ENCODE results near the gene ZFYVE1.
A peak's percentile ranks its signal among the peaks of the same experiment; 100 is the strongest.
"Not testable (repeated sequence)": the region's sequence is repeated elsewhere in the genome, so short reads cannot be mapped to it uniquely, and the experiment has no call there.

Gene ZFYVE1

DNA sequence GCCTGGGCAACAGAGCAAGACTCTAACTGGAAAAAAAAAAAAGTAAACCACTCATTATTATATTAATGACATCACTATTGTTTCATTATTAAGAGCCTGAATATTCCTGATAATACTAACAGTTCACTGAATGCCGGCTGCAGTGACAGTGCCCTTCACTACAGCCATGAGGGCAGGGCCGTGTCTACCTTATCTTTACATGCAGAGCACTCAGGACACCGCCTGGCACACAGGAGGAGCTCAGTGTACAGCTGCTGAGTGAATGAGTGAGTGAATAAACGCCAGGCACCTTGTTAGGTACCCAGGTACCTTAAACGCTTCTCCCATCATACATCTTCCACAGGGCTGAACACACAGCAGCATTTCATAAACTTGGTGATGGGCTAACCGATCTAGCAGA lies 23.2 kb downstream of the ZFYVE1 start:
- DNase-seq = no peak

- DNase-seq = no peak
Measured at GRCh38 chr14:73000073-73000472, 26.8 kb downstream of the ZFYVE1 start.

DNA sequence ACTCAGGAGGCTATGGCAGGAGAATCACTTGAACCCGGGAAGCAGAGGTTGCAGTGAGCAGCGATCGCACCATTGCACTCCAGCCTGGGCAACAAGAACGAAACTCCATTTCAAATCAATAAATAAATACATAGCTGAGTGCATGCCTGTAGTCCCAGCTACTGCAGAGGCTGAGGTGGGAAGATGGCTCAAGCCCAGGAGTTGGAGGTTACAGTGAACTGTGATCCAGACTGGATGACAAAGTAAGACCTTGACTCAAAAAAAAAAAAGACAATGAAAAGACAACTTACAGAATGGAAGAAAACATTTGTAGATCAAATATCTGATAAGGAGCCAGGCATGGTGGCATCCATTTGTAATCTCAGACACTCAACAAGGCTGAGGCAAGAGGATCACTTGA lies 27.6 kb downstream of the ZFYVE1 start:
- no peak for DNase-seq

- no peak for DNase-seq
Measured at GRCh38 chr14:72998252-72998903, 28.5 kb downstream of the ZFYVE1 start.

GRCh38 chr14:72996916-72997315 lies 30.0 kb downstream of the ZFYVE1 start:
- no peak for DNase-seq

DNA sequence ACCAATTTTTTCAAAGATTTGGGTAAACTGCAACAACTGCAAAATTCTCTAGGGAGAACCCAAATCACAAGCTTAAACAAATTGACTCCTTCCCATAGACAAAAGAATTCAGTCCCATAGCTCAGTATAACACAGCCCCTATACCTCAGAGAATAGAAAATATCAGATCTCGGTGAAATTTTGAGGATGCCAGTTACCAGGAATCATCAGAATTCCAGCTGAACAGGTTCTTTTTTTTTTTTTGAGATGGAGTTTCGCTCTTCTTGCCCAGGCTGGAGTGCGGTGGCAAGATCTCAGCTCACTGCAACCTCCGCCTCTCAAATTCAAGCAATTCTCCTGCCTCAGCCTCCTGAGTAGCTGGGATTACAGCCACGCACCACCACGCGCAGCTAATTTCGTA lies 36.7 kb downstream of the ZFYVE1 start:
- no peak for DNase-seq

GRCh38 chr14:72986857-72987256 lies 40.0 kb downstream of the ZFYVE1 start:
- no peak for DNase-seq

GRCh38 chr14:72986214-72986613 lies 40.7 kb downstream of the ZFYVE1 start:
- no peak for DNase-seq

GRCh38 chr14:72982146-72982708 lies 44.7 kb downstream of the ZFYVE1 start:
- DNase-seq = no peak

- DNase-seq = no peak
Measured at GRCh38 chr14:72980863-72981262, 46.0 kb downstream of the ZFYVE1 start.

- DNase-seq = no peak
Measured at GRCh38 chr14:72978856-72979255, 48.0 kb downstream of the ZFYVE1 start.

- no peak for DNase-seq
Measured at GRCh38 chr14:72975770-72976169, 51.1 kb downstream of the ZFYVE1 start.

- no peak for DNase-seq
Measured at GRCh38 chr14:72974661-72975060, 52.2 kb downstream of the ZFYVE1 start.

GRCh38 chr14:72970824-72971434 lies 56.0 kb downstream of the ZFYVE1 start:
- no peak for DNase-seq

- DNase-seq = no peak
Measured at GRCh38 chr14:72970058-72970630, 56.8 kb downstream of the ZFYVE1 start.

DNA sequence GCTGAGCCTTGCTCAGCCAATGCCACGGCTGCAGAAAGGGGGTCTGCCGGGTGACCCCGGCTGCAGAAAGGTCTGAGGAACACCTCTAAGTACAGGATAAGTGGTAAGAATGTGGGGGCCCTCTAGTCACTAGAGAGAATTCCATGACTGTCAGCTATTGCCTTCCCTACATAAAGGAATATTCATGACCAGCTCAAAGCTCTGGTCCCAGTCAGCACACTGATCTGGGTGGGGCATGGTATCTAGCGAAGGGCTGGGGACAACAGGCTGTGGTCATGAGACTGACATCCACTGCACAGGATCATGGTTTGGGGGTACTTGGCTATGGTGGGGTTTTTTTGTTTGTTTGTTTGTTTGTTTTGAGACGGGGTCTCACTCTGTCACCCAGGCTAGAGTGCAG lies 58.6 kb downstream of the ZFYVE1 start:
- no peak for DNase-seq

- no peak for DNase-seq
Measured at GRCh38 chr14:72966038-72966437, 60.9 kb downstream of the ZFYVE1 start.

GRCh38 chr14:72965249-72965648 lies 61.7 kb downstream of the ZFYVE1 start:
- no peak for DNase-seq

DNA sequence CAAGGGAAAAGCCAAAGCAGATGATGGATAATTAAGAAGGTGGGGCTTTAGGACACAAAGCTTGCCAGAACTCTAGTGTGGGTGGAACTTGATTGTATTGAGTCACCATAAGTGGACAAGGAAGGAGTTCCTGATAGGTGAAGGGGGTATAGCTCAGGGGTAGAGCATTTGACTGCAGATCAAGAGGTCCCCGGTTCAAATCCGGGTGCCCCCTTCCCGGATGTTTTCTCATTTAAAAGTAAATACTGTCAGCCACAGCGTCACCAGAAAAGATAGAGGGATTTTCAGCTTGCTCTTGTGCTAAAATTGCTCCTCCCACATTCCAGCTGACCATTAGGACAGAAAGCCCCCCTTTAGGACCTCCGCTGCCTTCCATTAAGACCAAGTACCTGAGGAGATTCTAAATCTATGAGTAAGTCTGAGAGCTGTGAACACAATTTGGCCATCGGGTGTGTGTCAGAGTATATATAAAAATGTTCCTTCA lies 64.0 kb downstream of the ZFYVE1 start:
- peak; percentile 38 for DNase-seq

DNA sequence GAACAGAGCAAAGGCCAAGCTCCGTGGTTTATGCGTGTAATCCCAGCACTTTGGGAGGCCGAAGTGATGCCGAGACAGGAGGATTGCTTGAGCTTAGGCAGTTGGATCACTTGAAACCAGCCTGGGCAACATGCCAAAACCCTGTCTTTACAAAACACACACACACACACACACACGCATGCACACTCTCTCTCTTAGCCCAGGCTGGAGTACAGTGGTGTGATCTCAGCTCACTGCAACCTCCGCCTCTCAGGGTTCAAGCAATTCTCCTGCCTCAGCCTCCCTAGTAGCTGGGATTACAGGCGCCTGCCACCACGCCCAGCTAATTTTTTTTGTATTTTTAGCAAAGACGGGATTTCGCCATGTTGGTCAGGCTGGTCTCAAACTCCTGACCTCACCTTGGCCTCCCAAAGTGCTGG lies 64.6 kb downstream of the ZFYVE1 start:
- DNase-seq = peak; percentile 58

- DNase-seq = no peak
Measured at GRCh38 chr14:72961579-72962335, 65.1 kb downstream of the ZFYVE1 start.

DNA sequence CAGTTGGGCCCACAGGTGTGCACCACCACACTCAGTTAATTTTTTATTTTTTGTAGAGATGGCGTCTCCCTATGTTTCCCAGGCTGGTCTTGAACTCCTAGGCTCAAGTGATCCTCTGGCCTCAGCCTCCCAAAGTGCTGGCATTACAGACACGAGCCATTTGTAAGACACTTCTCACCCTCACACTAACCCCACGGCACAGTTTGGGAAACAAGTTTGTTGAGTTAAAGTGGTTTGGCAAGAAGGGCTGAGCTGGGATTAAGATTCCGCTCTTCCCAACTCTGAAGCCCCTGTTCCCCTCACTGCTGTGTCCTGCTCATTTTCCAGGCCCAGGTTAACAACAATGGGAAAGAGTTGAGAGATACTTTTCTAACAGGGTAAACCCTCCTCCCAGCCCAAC lies 65.9 kb downstream of the ZFYVE1 start:
- DNase-seq = not testable (repeated sequence)

GRCh38 chr14:72958548-72958947 lies 68.4 kb downstream of the ZFYVE1 start:
- no peak for DNase-seq
